Right forelimb (tissue), 1 donor: Measurements from ENCODE around the gene INPP4B.

Source experiments
- DNase-seq: peaks from one replicate; pipeline ENCODE4 v3.0.0-alpha.2; 2018

INPP4B gene

GRCh38 chr4:142168181-142168580, 677.9 kb downstream of the INPP4B start:
- DNase-seq, result no peak

GRCh38 chr4:142164767-142165500, 681.2 kb downstream of the INPP4B start:
- DNase-seq, result no peak

GRCh38 chr4:142161086-142161485, 685.0 kb downstream of the INPP4B start:
- DNase-seq, result no peak

- no peak for DNase-seq
Measured at GRCh38 chr4:142160509-142160908, 685.6 kb downstream of the INPP4B start.

GRCh38 chr4:142158980-142159379, 687.1 kb downstream of the INPP4B start:
- no peak for DNase-seq

GRCh38 chr4:142156256-142156655, 689.8 kb downstream of the INPP4B start:
- DNase-seq, result no peak

GRCh38 chr4:142155347-142155746, 690.8 kb downstream of the INPP4B start:
- no peak for DNase-seq

- no peak for DNase-seq
Measured at GRCh38 chr4:142150483-142150882, 695.6 kb downstream of the INPP4B start.

- no peak for DNase-seq
Measured at GRCh38 chr4:142144813-142145212, 701.3 kb downstream of the INPP4B start.

- DNase-seq, result no peak
Measured at GRCh38 chr4:142142366-142143054, 703.6 kb downstream of the INPP4B start.

- no peak for DNase-seq
Measured at GRCh38 chr4:142141224-142141623, 704.9 kb downstream of the INPP4B start.

- no peak for DNase-seq
Measured at GRCh38 chr4:142130666-142131065, 715.4 kb downstream of the INPP4B start.

- no peak for DNase-seq
Measured at GRCh38 chr4:142129931-142130330, 716.2 kb downstream of the INPP4B start.

GRCh38 chr4:142129473-142129872, 716.6 kb downstream of the INPP4B start:
- no peak for DNase-seq

- peak; percentile 69 for DNase-seq
Measured at GRCh38 chr4:142128529-142128928, 717.6 kb downstream of the INPP4B start.

- peak; percentile 49 for DNase-seq
Measured at GRCh38 chr4:142126890-142127497, 719.1 kb downstream of the INPP4B start.

- DNase-seq, result no peak
Measured at GRCh38 chr4:142124874-142125273, 721.2 kb downstream of the INPP4B start.

GRCh38 chr4:142121448-142122350, 724.4 kb downstream of the INPP4B start:
- no peak for DNase-seq

GRCh38 chr4:142120921-142121320, 725.2 kb downstream of the INPP4B start:
- no peak for DNase-seq

- DNase-seq, result no peak
Measured at GRCh38 chr4:142112451-142112850, 733.6 kb downstream of the INPP4B start.

GRCh38 chr4:142110136-142110535, 736.0 kb downstream of the INPP4B start:
- no peak for DNase-seq

- DNase-seq, result no peak
Measured at GRCh38 chr4:142104041-142104440, 742.1 kb downstream of the INPP4B start.

- no peak for DNase-seq
Measured at GRCh38 chr4:142101401-142101800, 744.7 kb downstream of the INPP4B start.
